Body of pancreas (tissue), 4 donors: ENCODE measurements around the gene SATB2. TPM values are rescaled to one million over a fixed set of nuclear protein-coding genes. Genes with fewer than 3 reads are reported as not detected.

ENCODE experiments used
- ATAC-seq: fragments of 150-250 bp; one replicate; pipeline ENCODE4 v1.9.1; 2016
- DNase-seq, 4 donors: peaks; one replicate each; pipeline ENCODE4 v3.0.0-alpha.2; 2019
- H3K27ac ChIP-seq, 4 donors: fragments of 200-600 bp; sonication (generic); 1 replicate in 3 of 4; 2 replicates in 1 of 4; pipeline versions ENCODE4 v1.5.1 to v1.6.1; 2016 to 2019; ENCODE audit warnings: mild to moderate bottlenecking in 1 of 4, mixed read lengths in 1 of 4, moderate library complexity in 1 of 4
- H3K27me3 ChIP-seq, 2 donors: fragments of 200-600 bp; sonication (generic); one replicate each; pipeline ENCODE4 v1.6.0; 2016; ENCODE audit warnings: mild to moderate bottlenecking in 1 of 2
- H3K36me3 ChIP-seq, 2 donors: fragments of 200-600 bp; sonication (generic); replicated peaks in 1 of 2; 2 replicates each; pipeline ENCODE4 v1.5.1; 2016; ENCODE audit warnings: low read depth in 2 of 2; ENCODE audit not compliant: insufficient read depth in 1 of 2
- H3K4me1 ChIP-seq: fragments of 200-600 bp; sonication (generic); one replicate; pipeline ENCODE4 v1.6.0; 2016
- H3K4me3 ChIP-seq, 2 donors: fragments of 200-600 bp; sonication (generic); 1 replicate in 1 of 2; 2 replicates in 1 of 2; pipeline ENCODE4 v1.5.1; 2016 to 2019
- H3K9me3 ChIP-seq, 3 donors: fragments of 200-600 bp; sonication (generic); 1 replicate in 2 of 3; 2 replicates in 1 of 3; pipeline ENCODE4 v1.5.1; 2016
- POLR2A ChIP-seq, 3 donors: fragments of 450-650 bp; IDR thresholded peaks; one replicate each; pipeline ENCODE4 v1.6.1; 2016; ENCODE audit warnings: antibody characterized with exemption in 3 of 3, mild to moderate bottlenecking in 2 of 3
- WGBS, 2 donors: methylation state at CpG; one replicate each; pipeline ENCODE4 v1.1.5; 2017; 5-methylcytosine and 5-hydroxymethylcytosine counted together
- intact Hi-C: fragments of 100-400 bp; cut with DNase I; formaldehyde crosslinking; loops from one replicate; pipeline ENCODE4 v1.15.1; 2023
- total RNA-seq, 2 donors: library from RNA; depleted of rRNA; stranded (reverse); fragments of >200 nt; gene quantifications; one replicate each; pipeline ENCODE4 v1.1.0, GENCODE V29; 2016
- TF ChIP-seq, protein P1 (sequence below), 7 experiments: fragments of 450-650 bp in 4 of 7; fragments of 200-600 bp in 3 of 7; sonication (generic) in 3 of 7; IDR thresholded peaks; one replicate each; pipeline ENCODE4 v1.5.1; 2016 to 2019; ENCODE audit warnings: antibody characterized with exemption in 7 of 7

The SATB2 gene
- total RNA-seq, 2 donors from 2014 or later, result 2.6 to 4.3 TPM

GRCh38 chr2:199342334-199342733 lies 115.4 kb downstream of the SATB2 start:
- Histone ChIP-seq H3K9me3 (no peaks in the 10 kb centered on the region), H3K4me3 (no peak overlapping the region), H3K36me3 (no peaks in the 10 kb centered on the region), H3K27me3 (no peaks in the 10 kb centered on the region), H3K4me1 (no peaks in the 10 kb centered on the region), H3K27ac (no peak overlapping the region)
- 78 to 90% methylated on average over 1 of the region's 1 CpG for WGBS, 2 donors
- no peak for DNase-seq
- intact Hi-C loops, result no loop called here
- TF ChIP-seq, protein P1, sequence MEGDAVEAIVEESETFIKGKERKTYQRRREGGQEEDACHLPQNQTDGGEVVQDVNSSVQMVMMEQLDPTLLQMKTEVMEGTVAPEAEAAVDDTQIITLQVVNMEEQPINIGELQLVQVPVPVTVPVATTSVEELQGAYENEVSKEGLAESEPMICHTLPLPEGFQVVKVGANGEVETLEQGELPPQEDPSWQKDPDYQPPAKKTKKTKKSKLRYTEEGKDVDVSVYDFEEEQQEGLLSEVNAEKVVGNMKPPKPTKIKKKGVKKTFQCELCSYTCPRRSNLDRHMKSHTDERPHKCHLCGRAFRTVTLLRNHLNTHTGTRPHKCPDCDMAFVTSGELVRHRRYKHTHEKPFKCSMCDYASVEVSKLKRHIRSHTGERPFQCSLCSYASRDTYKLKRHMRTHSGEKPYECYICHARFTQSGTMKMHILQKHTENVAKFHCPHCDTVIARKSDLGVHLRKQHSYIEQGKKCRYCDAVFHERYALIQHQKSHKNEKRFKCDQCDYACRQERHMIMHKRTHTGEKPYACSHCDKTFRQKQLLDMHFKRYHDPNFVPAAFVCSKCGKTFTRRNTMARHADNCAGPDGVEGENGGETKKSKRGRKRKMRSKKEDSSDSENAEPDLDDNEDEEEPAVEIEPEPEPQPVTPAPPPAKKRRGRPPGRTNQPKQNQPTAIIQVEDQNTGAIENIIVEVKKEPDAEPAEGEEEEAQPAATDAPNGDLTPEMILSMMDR (IDR thresholded peaks at IDR 0.05), result no peak
- no peak for TF ChIP-seq POLR2A (IDR thresholded peaks at IDR 0.05)
- ATAC-seq, result no peak

- intact Hi-C loops, result no loop called here
- no peak for ATAC-seq
- H3K27me3 ChIP-seq, result no peaks in the 10 kb centered on the region
- no peak overlapping the region for H3K27ac ChIP-seq
- H3K4me3 ChIP-seq, result no peak overlapping the region
- no peak for TF ChIP-seq POLR2A (IDR thresholded peaks at IDR 0.05)
- TF ChIP-seq, protein P1 (IDR thresholded peaks at IDR 0.05), result no peak
- no peak for DNase-seq
- H3K4me1 ChIP-seq, result no peaks in the 10 kb centered on the region
- 45 to 55% methylated on average over 3 of the region's 3 CpGs for WGBS, 2 donors
- no peaks in the 10 kb centered on the region for H3K36me3 ChIP-seq
- H3K9me3 ChIP-seq, result no peaks in the 10 kb centered on the region
Measured at GRCh38 chr2:199341123-199341522, 116.6 kb downstream of the SATB2 start.

GRCh38 chr2:199339891-199340605 lies 117.7 kb downstream of the SATB2 start:
- WGBS, 2 donors, result 88 to 89% methylated on average over 3 of the region's 3 CpGs
- no peak overlapping the region for H3K4me3 ChIP-seq
- H3K4me1 ChIP-seq, result no peaks in the 10 kb centered on the region
- intact Hi-C loops, result no loop called here
- TF ChIP-seq, protein P1 (IDR thresholded peaks at IDR 0.05), result no peak
- no peak for TF ChIP-seq POLR2A (IDR thresholded peaks at IDR 0.05)
- no peaks in the 10 kb centered on the region for H3K27me3 ChIP-seq
- no peaks in the 10 kb centered on the region for H3K36me3 ChIP-seq
- ATAC-seq, result no peak
- H3K9me3 ChIP-seq, result no peaks in the 10 kb centered on the region
- H3K27ac ChIP-seq, result no peak overlapping the region
- no peak for DNase-seq

- Histone ChIP-seq H3K4me1 (no peaks in the 10 kb centered on the region), H3K27ac (no peak overlapping the region), H3K4me3 (no peak overlapping the region), H3K36me3 (no peaks in the 10 kb centered on the region), H3K9me3 (no peaks in the 10 kb centered on the region), H3K27me3 (no peaks in the 10 kb centered on the region)
- 35 to 55% methylated on average over 2 of the region's 2 CpGs for WGBS, 2 donors
- intact Hi-C loops, result no loop called here
- TF ChIP-seq, protein P1 (IDR thresholded peaks at IDR 0.05), result no peak
- TF ChIP-seq POLR2A (IDR thresholded peaks at IDR 0.05), result no peak
- DNase-seq, result no peak
- ATAC-seq, result no peak
Measured at GRCh38 chr2:199336546-199336945, 121.2 kb downstream of the SATB2 start.

- Histone ChIP-seq H3K36me3 (no peaks in the 10 kb centered on the region), H3K4me1 (no peaks in the 10 kb centered on the region), H3K4me3 (no peak overlapping the region), H3K9me3 (no peaks in the 10 kb centered on the region), H3K27me3 (no peaks in the 10 kb centered on the region), H3K27ac (no peak overlapping the region)
- intact Hi-C loops, result no loop called here
- ATAC-seq (no peak), DNase-seq (no peak)
- TF ChIP-seq, protein P1 (IDR thresholded peaks at IDR 0.05), result no peak
- TF ChIP-seq POLR2A (IDR thresholded peaks at IDR 0.05), result no peak
- WGBS, 2 donors, result 90% methylated on average over 2 of the region's 2 CpGs
Measured at GRCh38 chr2:199335502-199335901, 122.2 kb downstream of the SATB2 start.
